LoVo (cell line): ENCODE data around the gene ANKS3.

Experiments
- DNase-seq: peaks from one replicate; pipeline ENCODE4 v3.0.0-alpha.2; 2016; ENCODE audit warnings: low spot score

The ANKS3 gene

GRCh38 chr16:4684058-4684715, 49.9 kb downstream of the ANKS3 start:
- no peak for DNase-seq

- no peak for DNase-seq
Measured at GRCh38 chr16:4683255-4684057, 50.6 kb downstream of the ANKS3 start.

GRCh38 chr16:4682616-4683254, 51.3 kb downstream of the ANKS3 start:
- no peak for DNase-seq

- DNase-seq = no peak
Measured at GRCh38 chr16:4682084-4682591, 51.9 kb downstream of the ANKS3 start.

GRCh38 chr16:4681471-4682083, 52.5 kb downstream of the ANKS3 start:
- DNase-seq = no peak

GRCh38 chr16:4680673-4681470, 53.2 kb downstream of the ANKS3 start:
- DNase-seq = no peak

GRCh38 chr16:4679850-4680636, 54.0 kb downstream of the ANKS3 start:
- no peak for DNase-seq

- DNase-seq = no peak
Measured at GRCh38 chr16:4679156-4679849, 54.8 kb downstream of the ANKS3 start.

GRCh38 chr16:4678596-4678995, 55.5 kb downstream of the ANKS3 start:
- no peak for DNase-seq

GRCh38 chr16:4677994-4678393, 56.1 kb downstream of the ANKS3 start:
- DNase-seq = no peak

- no peak for DNase-seq
Measured at GRCh38 chr16:4677390-4677789, 56.7 kb downstream of the ANKS3 start.

- no peak for DNase-seq
Measured at GRCh38 chr16:4676831-4677230, 57.2 kb downstream of the ANKS3 start.

- DNase-seq = no peak
Measured at GRCh38 chr16:4675864-4676786, 57.9 kb downstream of the ANKS3 start.

GRCh38 chr16:4674926-4675530, 59.0 kb downstream of the ANKS3 start:
- DNase-seq = no peak

GRCh38 chr16:4673387-4674046, 60.6 kb downstream of the ANKS3 start:
- DNase-seq = no peak

- DNase-seq = no peak
Measured at GRCh38 chr16:4668313-4668960, 65.6 kb downstream of the ANKS3 start.

GRCh38 chr16:4667203-4667963, 66.7 kb downstream of the ANKS3 start:
- DNase-seq = no peak
